ENCODE data around the gene SLC5A9.

DNA sequence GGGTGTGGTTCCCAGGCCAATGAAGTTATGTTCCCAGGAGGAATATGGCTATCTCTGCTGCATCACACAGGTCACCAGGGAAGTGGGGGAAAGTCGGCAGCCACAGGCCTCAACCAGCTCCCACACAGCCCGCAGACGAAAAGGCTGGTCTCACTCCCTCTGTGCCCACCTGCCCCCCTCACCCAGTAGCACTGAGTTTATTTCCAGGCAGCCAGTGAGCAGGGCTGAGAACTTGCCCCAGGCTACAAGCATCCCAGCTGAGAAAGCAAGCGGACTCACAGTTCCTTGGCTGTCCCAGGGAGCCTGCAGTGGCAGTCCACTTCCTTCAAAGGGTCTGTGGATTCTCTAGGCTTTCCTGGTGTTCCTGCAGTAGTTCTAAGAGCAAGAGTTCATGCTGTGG lies 68.9 kb downstream of the SLC5A9 start:
- TF ChIP-seq, protein P1, sequence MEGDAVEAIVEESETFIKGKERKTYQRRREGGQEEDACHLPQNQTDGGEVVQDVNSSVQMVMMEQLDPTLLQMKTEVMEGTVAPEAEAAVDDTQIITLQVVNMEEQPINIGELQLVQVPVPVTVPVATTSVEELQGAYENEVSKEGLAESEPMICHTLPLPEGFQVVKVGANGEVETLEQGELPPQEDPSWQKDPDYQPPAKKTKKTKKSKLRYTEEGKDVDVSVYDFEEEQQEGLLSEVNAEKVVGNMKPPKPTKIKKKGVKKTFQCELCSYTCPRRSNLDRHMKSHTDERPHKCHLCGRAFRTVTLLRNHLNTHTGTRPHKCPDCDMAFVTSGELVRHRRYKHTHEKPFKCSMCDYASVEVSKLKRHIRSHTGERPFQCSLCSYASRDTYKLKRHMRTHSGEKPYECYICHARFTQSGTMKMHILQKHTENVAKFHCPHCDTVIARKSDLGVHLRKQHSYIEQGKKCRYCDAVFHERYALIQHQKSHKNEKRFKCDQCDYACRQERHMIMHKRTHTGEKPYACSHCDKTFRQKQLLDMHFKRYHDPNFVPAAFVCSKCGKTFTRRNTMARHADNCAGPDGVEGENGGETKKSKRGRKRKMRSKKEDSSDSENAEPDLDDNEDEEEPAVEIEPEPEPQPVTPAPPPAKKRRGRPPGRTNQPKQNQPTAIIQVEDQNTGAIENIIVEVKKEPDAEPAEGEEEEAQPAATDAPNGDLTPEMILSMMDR (conservative IDR thresholded peaks at IDR 0.05): no peak
- no peak for TF ChIP-seq ZFX (IDR thresholded peaks at IDR 0.05)
